Esophagus squamous epithelium (tissue), 5 donors: Measurements from ENCODE around the gene UQCR11. TPM values are rescaled to one million over a fixed set of nuclear protein-coding genes. Genes with fewer than 3 reads are reported as not detected.

Experiments used
- DNase-seq: peaks from one replicate; lab custom pipeline; 2025; lab: John Stamatoyannopoulos, UW
- H3K27ac ChIP-seq, 4 donors: fragments of 200-600 bp; sonication (generic); one replicate each; pipeline ENCODE4 v1.5.1; 2016 to 2019; ENCODE audit warnings: mild to moderate bottlenecking in 1 of 4
- H3K27me3 ChIP-seq, 4 donors: fragments of 200-600 bp; sonication (generic); 1 replicate in 3 of 4; 2 replicates in 1 of 4; pipeline versions ENCODE4 v1.5.1 to v1.6.0; 2017 to 2021; ENCODE audit warnings: antibody characterized with exemption in 1 of 4
- H3K36me3 ChIP-seq, 3 donors: fragments of 200-600 bp; sonication (generic); one replicate each; pipeline ENCODE4 v1.5.1; 2016 to 2019
- H3K4me1 ChIP-seq, 3 donors: fragments of 200-600 bp; sonication (generic); one replicate each; pipeline ENCODE4 v1.5.1; 2017 to 2019
- H3K4me3 ChIP-seq, 4 donors: fragments of 200-600 bp; sonication (generic); 1 replicate in 3 of 4; 2 replicates in 1 of 4; pipeline ENCODE4 v1.5.1; 2016 to 2019; ENCODE audit warnings: mild to moderate bottlenecking in 2 of 4, moderate library complexity in 1 of 4
- H3K9me3 ChIP-seq, 3 donors: fragments of 200-600 bp; sonication (generic); one replicate each; pipeline ENCODE4 v1.5.1; 2016 to 2019
- POLR2A ChIP-seq, 4 donors: fragments of 450-650 bp; IDR thresholded peaks; one replicate each; pipeline ENCODE4 v1.6.1; 2017; ENCODE audit warnings: antibody characterized with exemption in 4 of 4, mild to moderate bottlenecking in 4 of 4, moderate library complexity in 3 of 4
- WGBS, 2 donors: methylation state at CpG; one replicate each; pipeline ENCODE4 v1.1.5; 2018; 5-methylcytosine and 5-hydroxymethylcytosine counted together
- intact Hi-C: fragments of 100-400 bp; cut with DNase I; formaldehyde crosslinking; loops from one replicate; pipeline ENCODE4 v1.15.0; 2022
- total RNA-seq, 4 donors: library from RNA; depleted of rRNA; stranded (reverse); fragments of >200 nt; gene quantifications; one replicate each; pipeline ENCODE4 v1.1.0, GENCODE V29; 2016
- TF ChIP-seq, protein P1 (sequence below), 6 experiments: fragments of 450-650 bp in 4 of 6; fragments of 200-600 bp in 2 of 6; sonication (generic) in 2 of 6; IDR thresholded peaks; one replicate each; pipeline ENCODE4 v1.5.1; 2016 to 2019; ENCODE audit warnings: antibody characterized with exemption in 6 of 6, mild to moderate bottlenecking in 4 of 6, moderate library complexity in 4 of 6
- donor health status: DM: yes; HTN: yes; CAD: no.

UQCR11 gene
- total RNA-seq, 4 donors from 2014 or later = 47.1 to 74.4 (median 59.1) TPM

DNA sequence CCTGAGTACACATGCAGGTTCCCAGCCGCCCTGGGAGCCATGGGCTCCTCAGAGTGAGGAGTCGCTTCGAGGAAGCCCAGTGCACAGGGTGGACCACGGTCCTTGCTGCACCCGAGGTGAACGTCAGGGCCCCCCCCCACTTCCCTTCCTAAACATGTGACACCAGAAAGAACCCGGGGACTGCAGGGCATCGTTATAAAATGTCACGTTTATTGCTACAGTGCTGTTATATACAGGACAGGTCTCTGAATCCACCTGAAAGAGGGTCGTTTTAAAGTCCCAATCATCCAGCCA, 3.8 kb upstream of the UQCR11 start:
- intact Hi-C loops = no loop called here
- peak overlapping the region in 1 of 4 donors; percentile 25 for H3K4me3 ChIP-seq
- no peak for TF ChIP-seq POLR2A (IDR thresholded peaks at IDR 0.05)
- TF ChIP-seq, protein P1, sequence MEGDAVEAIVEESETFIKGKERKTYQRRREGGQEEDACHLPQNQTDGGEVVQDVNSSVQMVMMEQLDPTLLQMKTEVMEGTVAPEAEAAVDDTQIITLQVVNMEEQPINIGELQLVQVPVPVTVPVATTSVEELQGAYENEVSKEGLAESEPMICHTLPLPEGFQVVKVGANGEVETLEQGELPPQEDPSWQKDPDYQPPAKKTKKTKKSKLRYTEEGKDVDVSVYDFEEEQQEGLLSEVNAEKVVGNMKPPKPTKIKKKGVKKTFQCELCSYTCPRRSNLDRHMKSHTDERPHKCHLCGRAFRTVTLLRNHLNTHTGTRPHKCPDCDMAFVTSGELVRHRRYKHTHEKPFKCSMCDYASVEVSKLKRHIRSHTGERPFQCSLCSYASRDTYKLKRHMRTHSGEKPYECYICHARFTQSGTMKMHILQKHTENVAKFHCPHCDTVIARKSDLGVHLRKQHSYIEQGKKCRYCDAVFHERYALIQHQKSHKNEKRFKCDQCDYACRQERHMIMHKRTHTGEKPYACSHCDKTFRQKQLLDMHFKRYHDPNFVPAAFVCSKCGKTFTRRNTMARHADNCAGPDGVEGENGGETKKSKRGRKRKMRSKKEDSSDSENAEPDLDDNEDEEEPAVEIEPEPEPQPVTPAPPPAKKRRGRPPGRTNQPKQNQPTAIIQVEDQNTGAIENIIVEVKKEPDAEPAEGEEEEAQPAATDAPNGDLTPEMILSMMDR (IDR thresholded peaks at IDR 0.05) = no peak
- no peak for DNase-seq
- peaks cover 19 to 45% (median 24%) of the 10 kb centered on the region in 3 donors for H3K36me3 ChIP-seq
- H3K9me3 ChIP-seq = no peaks in the 10 kb centered on the region
- 23 to 39% methylated on average over 5 to 6 of the region's 10 CpGs for WGBS, 2 donors
- H3K27ac ChIP-seq = peak overlapping the region in 1 of 4 donors; percentile 26
- no peaks in the 10 kb centered on the region for H3K27me3 ChIP-seq
- H3K4me1 ChIP-seq = peaks cover 14 to 38% (median 17%) of the 10 kb centered on the region in 3 donors

DNA sequence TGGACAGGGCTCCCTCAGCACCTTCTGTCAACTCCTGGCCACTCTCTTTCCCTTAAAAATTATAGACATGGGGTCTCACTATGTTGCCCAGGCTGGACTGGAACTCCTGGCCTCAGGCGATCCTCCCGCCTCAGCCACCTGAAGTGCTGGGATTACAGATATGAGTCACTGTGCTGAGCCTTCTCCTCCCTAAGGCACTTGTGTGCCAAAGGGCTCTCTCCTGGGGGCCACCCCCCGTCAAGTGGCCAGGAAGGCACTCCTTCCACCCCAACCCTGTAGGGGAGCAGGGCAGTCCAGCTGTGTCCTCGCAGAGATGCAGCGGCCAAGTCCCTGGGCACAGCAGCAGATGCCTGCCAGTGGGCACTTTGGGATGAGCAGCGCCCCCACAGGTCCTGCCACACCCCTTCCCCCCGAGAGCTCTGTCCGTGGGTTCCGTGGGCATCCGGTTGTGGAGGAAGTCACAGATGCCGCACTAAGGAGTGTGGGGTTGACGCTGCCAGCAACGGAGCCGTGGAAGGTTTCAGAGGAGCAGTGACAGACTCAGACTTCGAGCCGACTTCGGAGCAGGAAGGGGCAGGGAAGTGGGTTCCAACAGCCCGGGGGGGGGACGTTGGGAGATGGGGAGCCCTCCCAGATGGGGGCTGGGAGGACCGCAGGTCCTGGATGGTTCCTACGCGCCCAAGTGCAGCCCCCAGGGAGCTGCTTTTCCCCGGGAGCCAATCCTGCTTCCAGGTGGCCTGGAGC, 3.3 kb upstream of the UQCR11 start:
- intact Hi-C loops = no loop called here
- DNase-seq = no peak
- WGBS, 2 donors = 71 to 82% methylated on average over 2 to 7 of the region's 23 CpGs
- Histone ChIP-seq H3K4me1 (peaks cover 19 to 43% (median 23%) of the 10 kb centered on the region in 3 donors), H3K27ac (peak overlapping the region in 1 of 4 donors; percentile 26), H3K36me3 (peaks cover 15 to 39% (median 21%) of the 10 kb centered on the region in 3 donors), H3K4me3 (peak overlapping the region in 1 of 4 donors; percentile 25), H3K9me3 (no peaks in the 10 kb centered on the region), H3K27me3 (no peaks in the 10 kb centered on the region)
- TF ChIP-seq POLR2A (IDR thresholded peaks at IDR 0.05) = no peak
- TF ChIP-seq, protein P1 (IDR thresholded peaks at IDR 0.05) = no peak

DNA sequence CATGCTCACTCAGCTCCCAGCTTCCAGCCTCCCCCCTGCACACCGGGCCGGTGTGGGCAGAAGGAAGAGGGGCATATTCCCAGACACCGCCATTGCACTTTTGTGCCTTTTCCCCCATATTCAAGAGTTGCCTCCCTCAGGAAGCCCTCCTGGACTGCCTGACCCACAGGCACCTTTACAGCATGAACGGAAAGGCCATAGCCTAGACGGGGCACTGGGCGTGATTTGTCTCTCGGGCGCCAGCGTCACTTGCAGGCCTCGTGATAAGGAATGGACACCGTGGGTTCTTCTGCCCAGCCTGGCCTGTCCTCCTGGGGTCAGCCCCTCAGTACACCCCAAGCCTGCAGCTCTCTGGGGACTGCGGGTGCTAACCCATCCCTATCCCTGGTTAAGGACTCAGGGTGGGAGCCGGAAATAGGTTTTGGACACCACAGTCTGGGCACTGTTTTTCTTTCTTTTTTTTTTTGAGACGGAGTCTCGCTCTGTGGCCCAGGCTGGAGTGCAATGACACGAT, 933 bp upstream of the UQCR11 start:
- Histone ChIP-seq H3K4me3 (peak overlapping the region; percentile 87 to 100 (median 97)), H3K36me3 (peaks cover 0 to 28% (median 0%) of the 10 kb centered on the region in 3 donors), H3K9me3 (no peaks in the 10 kb centered on the region), H3K27ac (peak overlapping the region; percentile 90 to 97 (median 94)), H3K27me3 (no peaks in the 10 kb centered on the region), H3K4me1 (peaks cover 29 to 62% (median 31%) of the 10 kb centered on the region in 3 donors)
- intact Hi-C loops = no loop called here
- 9 to 15% methylated on average over 15 to 16 of the region's 16 CpGs for WGBS, 2 donors
- no peak for DNase-seq
- TF ChIP-seq, protein P1 (IDR thresholded peaks at IDR 0.05) = no peak
- no peak for TF ChIP-seq POLR2A (IDR thresholded peaks at IDR 0.05)

DNA sequence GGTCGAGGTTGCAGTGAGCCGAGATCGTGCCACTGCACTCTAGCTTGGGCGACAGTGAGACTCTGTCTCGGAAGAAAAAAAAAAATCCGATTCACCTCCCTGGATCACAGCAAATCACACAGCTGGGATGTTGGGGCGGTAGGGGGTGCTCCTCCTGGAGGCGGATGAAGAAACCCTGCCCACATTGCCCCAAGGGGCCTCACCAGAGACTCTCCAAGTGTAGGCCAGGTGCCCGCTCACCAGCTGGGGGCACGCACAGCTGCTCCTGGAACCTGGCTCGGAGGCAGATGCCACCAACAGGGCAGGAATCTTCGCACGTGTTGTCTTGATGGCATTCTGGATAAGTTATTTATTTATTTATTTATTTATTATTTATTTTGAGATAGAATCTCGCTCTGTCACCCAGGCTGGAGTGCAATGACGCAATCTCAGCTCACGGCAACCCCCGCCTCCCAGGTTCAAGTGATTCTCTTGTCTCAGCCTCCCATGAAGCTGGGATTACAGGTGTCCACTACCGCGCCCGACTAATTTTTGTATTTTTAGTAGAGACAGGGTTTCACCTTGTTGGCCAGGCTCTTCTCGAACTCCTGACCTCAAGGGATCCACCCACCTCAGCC, 3.1 kb downstream of the UQCR11 start:
- H3K9me3 ChIP-seq = no peaks in the 10 kb centered on the region
- peaks cover 25 to 49% (median 31%) of the 10 kb centered on the region in 3 donors for H3K4me1 ChIP-seq
- intact Hi-C loops = no loop called here
- H3K4me3 ChIP-seq = no peak overlapping the region
- 91% methylated on average over 16 to 21 of the region's 21 CpGs for WGBS, 2 donors
- no peak for DNase-seq
- H3K27ac ChIP-seq = no peak overlapping the region
- no peaks in the 10 kb centered on the region for H3K27me3 ChIP-seq
- TF ChIP-seq POLR2A (IDR thresholded peaks at IDR 0.05) = no peak
- TF ChIP-seq, protein P1 (IDR thresholded peaks at IDR 0.05) = no peak
- H3K36me3 ChIP-seq = peaks cover 22 to 50% (median 25%) of the 10 kb centered on the region in 3 donors

DNA sequence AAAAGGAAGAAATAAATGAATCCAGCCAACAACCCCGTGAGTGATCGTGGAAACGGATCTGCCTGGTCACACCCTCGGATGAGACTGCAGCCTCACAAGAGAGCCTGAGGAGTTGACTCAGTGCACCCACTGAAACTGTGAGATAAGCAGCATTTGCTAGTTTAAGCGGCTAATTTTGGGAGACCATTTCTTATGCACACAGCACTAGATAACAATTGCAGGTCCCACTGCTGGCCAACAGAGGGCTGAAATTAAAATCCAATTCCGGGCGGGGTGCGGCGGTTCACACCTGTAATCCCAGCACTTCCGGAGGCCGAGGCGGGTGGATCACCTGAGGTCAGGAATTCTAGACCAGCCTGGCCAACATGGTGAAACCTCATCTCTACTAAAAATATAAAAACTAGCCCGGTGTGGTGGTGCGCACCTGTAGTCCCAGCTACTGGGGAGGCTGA, 3.6 kb downstream of the UQCR11 start:
- peaks cover 22 to 56% (median 27%) of the 10 kb centered on the region in 3 donors for H3K36me3 ChIP-seq
- no peak overlapping the region for H3K4me3 ChIP-seq
- peaks cover 25 to 47% (median 31%) of the 10 kb centered on the region in 3 donors for H3K4me1 ChIP-seq
- intact Hi-C loops = no loop called here
- no peaks in the 10 kb centered on the region for H3K27me3 ChIP-seq
- 82 to 93% methylated on average over 11 to 13 of the region's 14 CpGs for WGBS, 2 donors
- TF ChIP-seq POLR2A (IDR thresholded peaks at IDR 0.05) = no peak
- TF ChIP-seq, protein P1 (IDR thresholded peaks at IDR 0.05) = peak in 3 of 6 experiments; percentile 4 to 17 (median 9)
- no peak overlapping the region for H3K27ac ChIP-seq
- DNase-seq = no peak
- no peaks in the 10 kb centered on the region for H3K9me3 ChIP-seq
